ENCODE measurements around the gene TRAPPC8. TPM values are rescaled to one million over a fixed set of nuclear protein-coding genes. Genes with fewer than 3 reads are reported as not detected.
"Not testable (repeated sequence)": the region's sequence is repeated elsewhere in the genome, so short reads cannot be mapped to it uniquely, and the experiment has no call there.

The TRAPPC8 gene
- polyA plus RNA-seq, 1 experiment: 30.9 TPM

DNA sequence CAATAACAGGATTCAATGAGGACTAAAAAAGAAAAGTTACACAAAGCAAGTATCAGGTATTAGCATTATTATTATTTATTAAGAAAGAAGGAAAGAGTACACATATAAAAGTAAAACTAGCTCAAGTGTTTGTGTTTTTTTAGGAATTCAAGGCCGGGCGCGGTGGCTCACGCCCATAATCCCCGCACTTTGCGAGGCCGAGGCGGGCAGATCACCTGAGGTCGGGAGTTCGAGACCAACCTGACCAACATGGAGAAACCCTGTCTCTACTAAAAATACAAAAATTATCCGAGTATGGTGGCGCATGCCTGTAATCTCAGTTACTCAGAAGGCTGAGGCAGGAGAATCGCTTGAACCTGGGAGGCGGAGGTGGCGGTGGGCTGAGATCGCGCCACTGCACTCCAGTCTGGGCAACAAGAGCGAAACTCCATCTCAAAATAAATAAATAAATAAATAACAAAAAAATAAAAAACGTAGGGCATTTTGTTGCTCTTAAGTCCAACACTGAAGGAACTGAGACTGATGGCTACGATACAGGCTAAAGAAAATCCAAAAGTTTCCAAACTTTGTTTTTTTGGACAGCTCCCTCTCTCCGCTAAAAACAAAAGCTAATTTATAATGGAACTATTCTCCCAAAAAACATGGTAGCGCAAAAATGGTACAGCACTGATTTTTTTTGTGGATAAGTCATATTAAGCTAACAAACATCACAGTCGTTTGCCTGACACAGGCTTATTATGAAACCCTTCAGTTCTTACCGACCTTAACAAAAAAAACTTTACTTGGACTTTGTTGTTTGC, 1.7 kb downstream of the TRAPPC8 start:
- ChIA-PET CTCF (interaction anchor here (3.0 kb wide), 1 partner anchor 36 kb away, joined by 8 read pairs; no protein-coding TSS in a partner anchor), POLR2A (no interaction called here)
- TF ChIP-seq, protein P1, sequence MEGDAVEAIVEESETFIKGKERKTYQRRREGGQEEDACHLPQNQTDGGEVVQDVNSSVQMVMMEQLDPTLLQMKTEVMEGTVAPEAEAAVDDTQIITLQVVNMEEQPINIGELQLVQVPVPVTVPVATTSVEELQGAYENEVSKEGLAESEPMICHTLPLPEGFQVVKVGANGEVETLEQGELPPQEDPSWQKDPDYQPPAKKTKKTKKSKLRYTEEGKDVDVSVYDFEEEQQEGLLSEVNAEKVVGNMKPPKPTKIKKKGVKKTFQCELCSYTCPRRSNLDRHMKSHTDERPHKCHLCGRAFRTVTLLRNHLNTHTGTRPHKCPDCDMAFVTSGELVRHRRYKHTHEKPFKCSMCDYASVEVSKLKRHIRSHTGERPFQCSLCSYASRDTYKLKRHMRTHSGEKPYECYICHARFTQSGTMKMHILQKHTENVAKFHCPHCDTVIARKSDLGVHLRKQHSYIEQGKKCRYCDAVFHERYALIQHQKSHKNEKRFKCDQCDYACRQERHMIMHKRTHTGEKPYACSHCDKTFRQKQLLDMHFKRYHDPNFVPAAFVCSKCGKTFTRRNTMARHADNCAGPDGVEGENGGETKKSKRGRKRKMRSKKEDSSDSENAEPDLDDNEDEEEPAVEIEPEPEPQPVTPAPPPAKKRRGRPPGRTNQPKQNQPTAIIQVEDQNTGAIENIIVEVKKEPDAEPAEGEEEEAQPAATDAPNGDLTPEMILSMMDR (IDR thresholded peaks at IDR 0.05; ENCODE audit: insufficient read depth, low read depth, low read length): no peak
- H3K4me3 ChIP-seq (ENCODE audit: low read depth, low read length): peak overlapping the region; percentile 97
- H3K36me3 ChIP-seq (ENCODE audit: control insufficient read depth, insufficient read depth, low read length): no peaks in the 10 kb centered on the region
- no peak for DNase-seq (ENCODE audit: low read depth)
- H3K27me3 ChIP-seq (ENCODE audit: control insufficient read depth, insufficient read depth, low read length): no peaks in the 10 kb centered on the region

DNA sequence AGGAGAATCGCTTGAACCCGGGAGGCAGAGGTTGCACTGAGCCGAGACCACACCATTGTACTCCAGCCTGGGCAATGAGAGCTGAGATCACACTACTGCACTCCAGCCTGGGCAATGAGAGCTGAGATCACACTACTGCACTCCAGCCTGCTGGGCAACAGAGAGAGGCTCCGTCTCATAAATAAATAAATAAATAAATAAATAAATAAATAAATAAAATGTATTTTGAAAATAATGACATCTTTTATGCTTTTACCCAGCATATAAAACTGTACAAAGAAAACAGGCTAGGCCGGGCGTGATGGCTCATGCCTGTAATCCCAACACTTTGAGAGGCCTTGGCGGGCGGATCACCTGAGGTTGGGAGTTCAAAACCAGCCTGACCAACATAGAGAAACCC, 8.2 kb downstream of the TRAPPC8 start:
- CTCF ChIA-PET; H3K27me3 ChIP-seq (ENCODE audit: control insufficient read depth, insufficient read depth, low read length); H3K4me3 ChIP-seq (ENCODE audit: low read depth, low read length); H3K36me3 ChIP-seq (ENCODE audit: control insufficient read depth, insufficient read depth, low read length); POLR2A ChIA-PET; DNase-seq (ENCODE audit: low read depth): not testable (repeated sequence)

DNA sequence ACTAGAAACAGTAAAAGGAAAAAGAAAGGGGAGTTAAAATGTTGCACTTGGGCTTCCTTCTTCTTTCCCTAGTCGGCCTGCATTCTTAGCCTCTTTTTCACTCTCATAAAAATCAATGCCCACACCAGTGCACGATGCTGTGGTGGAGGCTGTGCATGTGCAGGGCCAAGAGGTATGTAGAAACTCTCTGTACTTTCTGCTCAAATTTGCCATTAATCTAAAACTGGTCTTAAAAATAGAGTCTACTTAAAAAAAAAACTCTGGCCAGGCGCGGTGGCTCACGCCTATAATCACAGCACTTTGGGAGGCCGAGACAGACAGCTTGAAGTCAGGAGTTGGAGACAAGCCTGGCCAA, 11.1 kb downstream of the TRAPPC8 start:
- H3K27me3 ChIP-seq (ENCODE audit: control insufficient read depth, insufficient read depth, low read length): no peaks in the 10 kb centered on the region
- peaks cover 5% of the 10 kb centered on the region for H3K36me3 ChIP-seq (ENCODE audit: control insufficient read depth, insufficient read depth, low read length)
- CTCF ChIA-PET: no interaction called here
- no peak overlapping the region for H3K4me3 ChIP-seq (ENCODE audit: low read depth, low read length)
- TF ChIP-seq, protein P1 (IDR thresholded peaks at IDR 0.05; ENCODE audit: insufficient read depth, low read depth, low read length): no peak
- POLR2A ChIA-PET: no interaction called here
- DNase-seq (ENCODE audit: low read depth): peak; percentile 44

DNA sequence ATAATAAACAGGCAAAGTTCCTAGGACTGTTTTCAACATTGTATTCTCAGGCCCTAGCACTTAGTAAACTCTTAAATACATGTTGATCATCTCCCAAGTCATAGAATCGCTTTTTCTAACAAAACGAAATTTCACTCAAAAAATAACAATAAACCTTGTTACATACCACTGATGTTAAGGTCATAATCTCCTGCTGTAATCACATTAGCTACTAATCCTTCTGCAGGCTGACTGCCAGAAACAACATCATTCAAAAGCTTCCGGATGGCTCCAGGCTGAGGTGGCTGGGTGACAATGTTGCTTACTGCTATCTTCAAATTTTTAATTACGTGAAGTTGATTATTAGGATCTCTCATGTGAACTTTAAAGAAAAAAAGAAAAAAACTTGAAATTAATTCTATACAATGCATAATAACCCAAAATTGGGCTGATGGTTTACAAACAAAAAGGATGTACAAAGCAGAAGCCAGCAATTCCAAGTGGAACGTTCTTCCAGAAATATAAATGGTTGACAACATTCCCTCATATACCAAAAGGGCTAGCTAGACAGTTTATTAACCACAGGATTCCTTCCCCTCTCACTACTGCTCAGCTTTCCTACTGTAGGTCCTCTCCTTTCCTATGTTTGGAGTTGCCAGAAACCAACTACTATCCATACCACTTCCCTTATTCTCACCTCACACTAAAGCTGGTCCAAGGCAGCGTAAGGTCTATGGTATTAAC, 11.6 kb downstream of the TRAPPC8 start:
- DNase-seq (ENCODE audit: low read depth): no peak
- no peak overlapping the region for H3K4me3 ChIP-seq (ENCODE audit: low read depth, low read length)
- H3K36me3 ChIP-seq (ENCODE audit: control insufficient read depth, insufficient read depth, low read length): peaks cover 5% of the 10 kb centered on the region
- POLR2A ChIA-PET: no interaction called here
- TF ChIP-seq, protein P1 (IDR thresholded peaks at IDR 0.05; ENCODE audit: insufficient read depth, low read depth, low read length): no peak
- CTCF ChIA-PET: no interaction called here
- no peaks in the 10 kb centered on the region for H3K27me3 ChIP-seq (ENCODE audit: control insufficient read depth, insufficient read depth, low read length)

DNA sequence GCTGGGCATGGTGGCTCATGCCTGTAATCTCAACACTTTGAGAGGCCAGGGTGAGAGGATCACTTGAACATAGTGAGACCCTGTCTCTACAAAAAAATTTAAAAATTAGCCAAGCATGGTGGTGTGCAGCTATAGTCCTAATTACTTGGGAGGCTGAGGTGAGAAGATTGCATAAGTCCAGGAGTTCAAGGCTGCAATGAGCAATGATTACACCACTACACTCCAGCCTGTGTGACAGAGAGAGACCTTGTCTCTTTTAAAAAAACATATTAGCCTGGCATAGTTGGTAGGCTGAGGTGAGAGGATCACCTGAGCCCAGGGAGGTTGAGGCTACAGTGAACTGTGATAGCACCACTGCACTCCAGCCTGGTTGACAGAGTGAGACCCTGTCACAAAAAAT, 13.7 kb downstream of the TRAPPC8 start:
- no peak for DNase-seq (ENCODE audit: low read depth)
- H3K4me3 ChIP-seq (ENCODE audit: low read depth, low read length): no peak overlapping the region
- H3K27me3 ChIP-seq (ENCODE audit: control insufficient read depth, insufficient read depth, low read length): no peaks in the 10 kb centered on the region
- CTCF ChIA-PET: no interaction called here
- TF ChIP-seq, protein P1 (IDR thresholded peaks at IDR 0.05; ENCODE audit: insufficient read depth, low read depth, low read length): no peak
- peaks cover 5% of the 10 kb centered on the region for H3K36me3 ChIP-seq (ENCODE audit: control insufficient read depth, insufficient read depth, low read length)
- POLR2A ChIA-PET: no interaction called here

DNA sequence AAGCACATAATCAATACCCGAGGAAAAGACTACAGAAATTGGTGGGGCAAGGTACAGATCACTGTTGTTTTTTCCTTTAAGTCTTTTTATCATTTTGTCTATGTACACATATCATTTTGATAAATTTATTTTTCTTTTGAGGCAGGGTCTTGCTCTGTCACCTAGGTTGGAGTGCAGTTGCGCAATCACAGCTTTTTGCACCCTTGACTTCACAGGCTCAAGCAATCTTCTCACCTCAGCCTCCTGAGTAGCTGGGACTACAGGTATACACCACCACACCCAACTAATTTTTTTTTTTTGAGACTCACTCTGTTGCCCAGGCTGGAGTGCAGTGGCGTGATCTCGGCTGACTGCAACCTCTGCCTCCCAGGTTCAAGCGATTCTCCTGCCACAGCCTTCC, 15.9 kb downstream of the TRAPPC8 start:
- DNase-seq (ENCODE audit: low read depth); H3K4me3 ChIP-seq (ENCODE audit: low read depth, low read length); H3K36me3 ChIP-seq (ENCODE audit: control insufficient read depth, insufficient read depth, low read length); POLR2A ChIA-PET; H3K27me3 ChIP-seq (ENCODE audit: control insufficient read depth, insufficient read depth, low read length); CTCF ChIA-PET: not testable (repeated sequence)

Measured in BJ (cell line).